C4-2B (cell line): ENCODE results near the gene AGBL4.

Source experiments
- ZFX ChIP-seq: fragments of 450-650 bp; IDR thresholded peaks from 2 replicates; pipeline ENCODE4 v1.6.1; 2017
- TF ChIP-seq, protein P1 (sequence below): fragments of 450-650 bp; conservative IDR thresholded peaks from 2 replicates; pipeline ENCODE4 v1.5.1; 2017; ENCODE audit warnings: mild to moderate bottlenecking

DNA sequence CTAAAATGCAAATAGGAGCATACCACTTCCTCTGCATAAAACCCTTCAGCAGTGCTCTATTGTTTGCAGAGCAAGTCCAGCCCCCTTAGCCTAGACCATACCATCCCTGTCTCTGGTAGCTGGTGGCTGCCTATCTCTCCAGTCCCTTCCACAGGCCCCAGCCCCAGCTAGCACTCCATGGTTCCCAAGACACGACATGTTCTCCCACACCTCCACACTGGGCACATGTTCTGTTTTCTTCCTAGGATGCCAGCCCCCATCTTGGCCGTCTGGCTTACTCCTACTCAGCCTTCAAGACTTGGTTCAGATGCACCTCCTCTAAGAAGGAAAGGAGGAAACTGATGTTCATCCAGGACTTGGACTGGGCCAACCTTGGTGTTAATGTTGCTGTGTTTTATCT, 1355.4 kb downstream of the AGBL4 start:
- TF ChIP-seq, protein P1, sequence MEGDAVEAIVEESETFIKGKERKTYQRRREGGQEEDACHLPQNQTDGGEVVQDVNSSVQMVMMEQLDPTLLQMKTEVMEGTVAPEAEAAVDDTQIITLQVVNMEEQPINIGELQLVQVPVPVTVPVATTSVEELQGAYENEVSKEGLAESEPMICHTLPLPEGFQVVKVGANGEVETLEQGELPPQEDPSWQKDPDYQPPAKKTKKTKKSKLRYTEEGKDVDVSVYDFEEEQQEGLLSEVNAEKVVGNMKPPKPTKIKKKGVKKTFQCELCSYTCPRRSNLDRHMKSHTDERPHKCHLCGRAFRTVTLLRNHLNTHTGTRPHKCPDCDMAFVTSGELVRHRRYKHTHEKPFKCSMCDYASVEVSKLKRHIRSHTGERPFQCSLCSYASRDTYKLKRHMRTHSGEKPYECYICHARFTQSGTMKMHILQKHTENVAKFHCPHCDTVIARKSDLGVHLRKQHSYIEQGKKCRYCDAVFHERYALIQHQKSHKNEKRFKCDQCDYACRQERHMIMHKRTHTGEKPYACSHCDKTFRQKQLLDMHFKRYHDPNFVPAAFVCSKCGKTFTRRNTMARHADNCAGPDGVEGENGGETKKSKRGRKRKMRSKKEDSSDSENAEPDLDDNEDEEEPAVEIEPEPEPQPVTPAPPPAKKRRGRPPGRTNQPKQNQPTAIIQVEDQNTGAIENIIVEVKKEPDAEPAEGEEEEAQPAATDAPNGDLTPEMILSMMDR, result no peak
- no peak for TF ChIP-seq ZFX
